Measurements from ENCODE around the gene PSIP1.
"Not testable (repeated sequence)": the region's sequence is repeated elsewhere in the genome, so short reads cannot be mapped to it uniquely, and the experiment has no call there.

Gene PSIP1

DNA sequence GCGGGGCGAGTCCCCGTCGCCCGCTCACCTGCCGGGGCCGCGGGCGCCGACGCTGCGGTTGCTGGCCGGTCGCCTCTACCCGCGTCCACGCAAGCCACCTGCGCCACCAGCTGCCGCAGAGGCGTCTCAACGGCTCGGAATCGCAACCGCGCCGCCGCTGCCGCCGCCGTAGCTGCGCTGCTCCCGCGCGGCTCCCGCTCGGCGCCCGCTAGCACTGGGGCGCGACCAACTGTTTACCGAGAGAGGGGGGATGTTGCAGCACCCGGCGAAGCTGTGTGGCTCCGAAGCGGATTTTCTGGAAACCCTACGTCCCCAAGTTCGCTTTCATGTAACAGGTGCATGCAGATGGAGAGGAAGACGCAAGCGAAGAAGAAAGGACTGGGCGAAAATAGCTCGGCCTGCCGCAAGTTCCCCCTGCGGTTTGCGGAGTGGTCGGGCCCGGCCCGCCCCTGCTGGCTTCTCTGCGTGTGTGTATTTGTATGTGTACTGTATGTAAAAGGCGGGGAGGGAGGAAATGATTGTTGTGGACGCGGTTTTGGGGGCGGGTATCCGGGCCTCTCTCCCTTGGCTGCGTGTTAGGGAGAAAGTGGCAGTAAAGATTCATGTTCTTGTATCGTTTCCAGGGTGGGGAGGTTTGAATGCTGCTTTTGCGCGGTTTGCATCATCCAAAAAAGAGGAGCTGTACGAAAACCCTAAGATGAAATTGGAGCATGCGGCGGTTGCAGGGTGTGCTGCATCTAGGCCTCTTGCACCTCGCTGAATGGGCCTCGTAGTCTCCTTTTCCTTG is at the start of gene PSIP1:
Gene PSIP1, minus strand, starts transcription at position 182 of the 787 bp plus-strand sequence. CDS start 782 bp downstream, outside the sequence.
- DNase-seq = peak; percentile 85 to 86

DNA sequence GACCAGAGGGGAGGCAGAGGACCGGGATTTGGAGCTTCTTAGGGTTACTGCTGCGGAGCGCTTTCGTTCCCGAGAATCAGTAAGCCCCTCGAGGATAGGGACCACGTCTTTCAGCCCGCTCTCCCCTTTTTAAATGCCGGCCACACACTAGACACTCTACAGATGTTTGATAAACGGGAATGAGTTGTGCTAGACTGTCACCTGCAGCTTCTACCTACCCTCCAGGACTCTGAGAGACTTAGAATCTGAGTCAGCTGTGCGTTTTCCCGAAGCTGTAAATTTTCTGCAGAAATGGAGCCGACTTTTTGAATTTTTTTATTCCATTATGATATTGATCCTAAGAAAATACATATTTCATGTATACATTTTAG is 42.7 kb upstream of the PSIP1 start:
- DNase-seq = no peak

DNA sequence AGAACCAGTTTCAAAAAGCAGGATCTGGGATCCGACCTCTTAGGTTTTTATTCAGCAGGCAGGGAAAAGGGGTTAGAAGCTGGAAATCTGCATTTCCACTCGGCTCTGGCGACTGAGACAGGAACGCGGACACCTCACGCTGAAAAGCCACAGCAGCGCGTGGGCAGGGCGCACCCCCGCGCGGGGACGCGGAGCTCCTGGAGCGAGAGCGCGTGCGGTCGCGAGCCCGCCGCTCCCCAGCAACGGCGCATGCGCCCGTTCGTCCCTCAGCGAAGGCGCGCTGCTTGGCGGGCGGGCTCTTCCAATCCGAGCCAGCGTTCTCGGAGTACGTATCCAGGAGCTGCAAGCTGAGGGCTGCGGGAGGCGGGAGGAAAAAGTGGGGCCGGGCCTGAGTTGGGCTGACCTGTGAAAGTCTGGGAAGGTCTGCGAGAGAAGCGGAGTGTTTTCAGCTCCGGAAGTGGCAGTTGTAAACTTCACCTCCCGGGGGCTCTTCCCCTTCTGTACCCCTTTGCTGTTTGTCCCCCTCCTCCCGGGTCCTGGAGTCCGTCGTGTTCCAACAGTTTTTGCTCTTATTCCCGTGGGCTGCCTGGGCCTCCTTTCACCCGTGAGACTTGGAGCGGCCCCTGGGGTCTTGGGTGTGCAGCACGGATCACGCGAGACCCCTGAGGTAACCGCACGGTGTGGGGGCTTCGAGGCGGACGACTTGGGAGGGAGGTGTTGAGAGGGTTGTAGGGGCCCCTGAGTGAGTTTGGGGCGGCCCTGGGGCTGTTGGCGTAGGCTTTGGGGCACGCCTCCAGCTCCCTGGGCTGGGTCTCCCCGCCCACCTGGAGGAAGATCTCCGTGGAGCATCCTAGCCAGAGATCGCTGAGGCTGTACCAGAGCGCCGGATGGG is 42.1 kb upstream of the PSIP1 start, which contains the start of gene CCDC171:
Gene CCDC171, plus strand, starts transcription at position 408 of the 892 bp plus-strand sequence. CDS start 11,046 bp downstream, outside the sequence.
- DNase-seq = peak; percentile 83 to 89

DNA sequence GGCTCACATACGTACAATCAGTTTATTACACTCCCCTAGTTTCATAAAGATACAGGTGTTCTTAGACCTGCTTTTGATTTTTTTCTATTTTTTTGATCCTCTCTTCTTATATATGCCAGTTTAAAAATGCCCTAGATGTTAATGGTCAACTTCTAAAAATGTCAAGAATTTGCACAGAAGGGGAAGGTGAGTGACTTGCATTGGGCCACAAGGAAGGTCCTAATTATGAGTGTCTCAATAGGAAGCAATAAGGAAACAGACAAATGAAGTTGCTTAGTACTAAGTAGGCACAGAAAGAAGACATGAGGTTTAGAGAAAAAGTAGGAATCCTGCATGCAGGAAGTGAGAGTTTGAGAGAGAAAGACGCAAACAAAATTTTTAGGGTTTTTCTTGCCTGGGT is 38.8 kb upstream of the PSIP1 start:
- DNase-seq = no peak

DNA sequence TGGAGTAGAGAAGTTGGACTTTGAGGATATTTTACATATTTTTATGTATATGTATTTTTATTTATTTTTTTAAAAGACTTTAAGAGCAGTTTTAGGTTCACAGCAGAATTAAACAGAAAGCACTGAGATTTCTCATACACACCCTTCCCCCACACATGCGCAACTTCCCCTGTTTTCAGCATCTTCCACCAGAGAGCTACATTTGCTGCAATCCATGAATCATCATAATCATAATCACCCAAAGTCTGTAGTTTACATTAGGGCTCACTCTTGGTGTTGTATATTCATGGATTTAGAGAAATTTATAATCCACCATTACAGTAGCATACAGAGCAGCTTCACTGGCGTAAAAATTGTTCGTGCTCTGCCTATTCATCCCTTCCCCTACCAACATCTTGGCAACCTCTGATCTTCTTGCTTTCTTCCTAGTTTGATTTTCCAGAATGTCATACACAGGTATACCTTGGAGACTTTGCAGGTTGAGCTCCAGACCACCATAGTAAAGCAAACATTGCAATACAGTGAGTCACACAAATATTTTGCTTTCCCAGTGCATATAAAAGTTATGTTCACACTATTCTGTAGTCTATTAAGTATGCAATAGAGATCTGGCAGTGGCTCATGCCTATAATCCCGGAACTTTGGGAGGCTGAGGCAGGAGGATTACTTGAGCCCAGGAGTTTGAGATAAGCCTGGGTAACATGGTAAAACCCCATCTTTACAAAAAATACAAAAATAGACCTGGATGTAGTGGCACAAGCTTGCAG is 32.5 kb upstream of the PSIP1 start:
- DNase-seq = no peak

DNA sequence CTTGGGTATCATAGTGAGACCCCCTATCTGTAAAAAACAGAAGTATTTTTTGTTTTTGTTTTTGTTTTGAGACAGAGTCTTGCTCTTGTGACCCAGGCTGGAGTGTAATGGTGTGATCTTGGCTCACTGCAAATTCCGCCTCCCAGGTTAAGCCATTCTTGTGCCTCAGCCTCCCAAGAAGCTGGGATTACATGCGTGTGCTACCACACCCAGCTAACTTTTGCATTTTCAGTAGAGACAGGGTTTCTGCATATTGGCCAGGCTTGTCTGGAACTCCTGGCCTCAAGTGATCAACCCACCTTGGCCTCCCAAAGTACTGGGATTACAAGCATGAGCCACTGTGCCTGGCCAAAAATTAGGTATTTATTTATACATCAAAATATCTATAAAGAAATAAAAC is 31.9 kb upstream of the PSIP1 start:
- no peak for DNase-seq

DNA sequence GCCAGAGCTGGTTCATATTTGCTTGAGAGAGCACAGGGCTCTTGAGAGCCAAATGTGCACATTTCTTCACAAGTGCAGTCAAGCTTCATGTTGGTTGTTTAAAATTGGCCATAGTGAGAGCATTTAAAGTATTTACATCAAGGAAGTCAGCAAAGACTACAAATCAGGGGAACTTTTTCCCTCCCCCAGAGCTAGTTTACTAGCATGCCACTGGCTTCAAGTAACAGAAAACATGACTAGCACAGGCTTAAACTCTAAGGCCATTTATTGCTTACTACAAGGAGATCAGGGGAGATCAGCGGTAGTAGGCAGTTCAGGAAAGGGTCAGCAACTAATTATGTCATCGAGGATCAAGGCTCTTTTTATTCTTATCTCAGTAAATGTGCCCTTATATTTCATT is 31.1 kb upstream of the PSIP1 start:
- DNase-seq = no peak

DNA sequence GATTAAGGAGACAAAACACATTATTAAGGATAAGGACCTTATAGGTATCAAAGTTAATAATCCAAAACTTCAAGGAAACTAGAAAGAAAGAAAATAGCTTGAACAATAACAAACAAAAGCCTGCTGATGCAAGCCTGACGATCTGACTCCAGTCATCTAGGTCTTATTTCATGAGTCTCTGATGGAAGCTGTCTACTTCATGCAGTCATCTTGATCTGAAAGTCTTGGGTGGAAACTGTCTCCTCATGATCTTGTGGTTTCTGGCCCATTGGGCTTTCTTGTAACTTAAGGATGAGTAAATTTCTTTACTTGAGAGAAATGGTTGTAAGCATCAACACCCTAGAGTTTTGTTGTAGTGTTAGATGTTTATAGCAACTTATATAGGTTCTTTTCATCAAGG is 20.6 kb upstream of the PSIP1 start:
- DNase-seq = no peak

DNA sequence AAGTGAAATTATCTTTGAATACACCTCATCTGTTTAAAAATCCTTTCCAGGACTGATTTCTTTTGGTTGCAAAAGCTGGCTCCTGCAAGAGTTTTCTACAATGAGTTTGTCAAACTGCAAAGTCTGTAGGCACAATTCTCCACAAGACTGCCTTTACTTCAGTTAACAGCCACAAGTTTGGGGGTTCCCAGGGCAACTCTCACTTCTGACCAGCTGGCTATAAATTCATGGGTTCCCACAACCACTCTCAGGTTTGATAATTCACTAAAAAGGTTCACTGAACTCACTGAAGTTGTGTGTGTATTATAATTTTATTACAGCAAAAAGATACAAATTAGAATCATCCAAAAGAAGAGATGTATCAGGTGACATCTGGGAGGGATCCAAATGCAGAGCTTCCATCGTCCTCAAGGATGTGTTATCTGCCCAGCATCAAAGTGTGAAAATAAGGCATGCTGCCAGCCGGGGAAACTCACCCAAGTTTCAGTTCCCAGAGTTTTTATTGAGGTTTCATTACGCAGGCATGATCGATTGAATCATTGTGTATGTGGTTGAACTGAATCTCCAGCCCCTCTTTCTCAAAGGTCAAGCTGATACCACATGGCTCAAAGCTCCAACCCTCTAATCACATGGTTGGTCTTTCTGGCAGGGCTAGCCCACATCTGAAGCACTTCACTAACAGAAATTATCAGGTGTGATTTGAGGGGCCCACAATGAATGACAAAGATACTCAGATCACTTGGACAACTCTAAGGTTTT is 19.0 kb upstream of the PSIP1 start:
- DNase-seq = no peak

DNA sequence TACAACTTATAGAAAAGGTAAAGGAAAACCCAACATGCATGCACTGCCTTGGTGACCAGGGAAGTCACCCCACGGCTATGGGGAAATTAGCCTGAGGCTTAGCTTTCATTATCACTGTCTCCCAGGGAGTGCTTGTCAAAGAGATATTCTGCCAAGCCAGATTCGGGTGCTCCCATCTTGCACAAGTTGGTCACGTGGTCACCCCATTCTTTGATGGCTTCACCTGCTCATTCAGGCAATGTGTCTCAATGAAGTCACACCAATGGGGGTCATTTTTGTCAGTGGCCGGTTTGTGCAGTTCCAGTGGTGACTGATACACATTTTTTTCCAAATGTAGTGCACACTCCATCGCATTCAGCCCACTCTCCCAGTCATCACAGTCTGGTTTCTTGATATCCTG is 16.3 kb upstream of the PSIP1 start:
- DNase-seq = not testable (repeated sequence)

DNA sequence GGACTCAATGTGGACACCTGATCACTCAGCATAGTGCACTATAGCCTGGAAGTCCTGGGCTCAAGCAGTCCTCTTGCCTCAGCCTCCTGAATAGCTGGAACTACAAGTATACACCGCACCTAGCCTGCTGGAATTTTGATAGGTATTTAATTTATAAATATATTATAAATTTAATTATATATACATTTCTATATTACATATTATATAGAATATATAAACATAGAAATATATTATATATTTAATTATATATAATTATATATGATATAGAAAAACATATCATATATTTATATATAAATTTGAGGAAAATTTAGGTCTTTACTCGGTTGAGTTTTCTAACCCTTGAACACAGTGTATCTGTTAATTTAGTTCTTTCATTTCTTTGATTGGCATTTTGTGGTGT is 15.2 kb upstream of the PSIP1 start:
- no peak for DNase-seq

DNA sequence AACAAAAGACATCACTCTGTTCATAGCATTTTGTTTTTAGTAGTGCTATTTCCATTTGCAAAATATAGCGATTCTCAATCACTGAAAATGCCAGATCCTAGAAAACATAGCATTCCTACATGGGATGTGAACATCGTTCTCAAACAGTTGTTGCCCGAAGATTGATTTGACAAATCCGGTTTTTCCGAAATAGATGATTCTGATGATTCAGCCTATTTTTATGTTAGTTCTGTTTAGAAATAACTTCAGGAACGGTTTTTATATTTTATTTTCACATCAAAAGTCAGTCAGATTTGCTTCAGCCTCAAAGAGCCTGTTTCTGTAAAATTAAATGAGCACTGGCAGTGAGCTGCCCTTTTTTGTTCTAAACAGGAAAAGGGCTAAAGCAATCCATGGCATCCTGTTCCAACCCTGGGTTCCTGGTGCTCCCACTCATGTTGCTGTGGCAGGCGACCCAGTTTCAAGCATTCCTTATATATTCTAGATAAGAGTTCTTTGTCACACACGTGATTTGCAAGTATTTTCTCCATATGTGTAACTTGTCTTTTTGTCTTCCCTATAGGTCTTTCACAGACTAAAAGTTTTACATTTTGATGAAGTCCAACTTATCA is 14.2 kb upstream of the PSIP1 start:
- no peak for DNase-seq

DNA sequence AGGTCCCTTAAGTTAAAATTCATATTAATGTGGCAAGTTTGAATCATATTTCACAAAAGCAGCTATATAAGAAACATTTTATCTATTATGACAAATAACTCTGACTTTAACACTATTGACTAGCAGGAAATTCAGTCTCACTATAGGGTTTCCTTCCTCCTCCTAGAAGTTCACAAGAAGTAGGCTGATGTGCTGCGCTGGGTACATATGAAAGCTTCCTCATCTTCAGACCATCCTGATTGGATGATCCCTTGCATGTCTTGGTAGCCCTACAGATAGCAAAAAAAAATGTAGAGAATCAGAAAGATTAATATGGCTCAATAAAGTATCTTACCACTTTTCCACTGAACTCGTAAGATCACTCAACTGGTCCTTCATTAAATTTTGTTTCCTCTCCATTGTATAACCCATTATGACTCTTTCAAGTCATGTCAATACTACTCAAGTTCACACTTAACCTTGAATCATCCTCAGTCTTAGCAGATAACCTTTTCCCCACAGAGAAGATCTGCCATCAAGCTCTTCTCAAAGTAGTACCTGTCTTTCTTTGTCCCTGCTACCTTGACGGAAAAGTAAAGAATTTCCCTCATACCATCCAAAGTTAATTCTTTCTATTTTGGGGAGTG is 11.5 kb upstream of the PSIP1 start:
- DNase-seq = no peak

DNA sequence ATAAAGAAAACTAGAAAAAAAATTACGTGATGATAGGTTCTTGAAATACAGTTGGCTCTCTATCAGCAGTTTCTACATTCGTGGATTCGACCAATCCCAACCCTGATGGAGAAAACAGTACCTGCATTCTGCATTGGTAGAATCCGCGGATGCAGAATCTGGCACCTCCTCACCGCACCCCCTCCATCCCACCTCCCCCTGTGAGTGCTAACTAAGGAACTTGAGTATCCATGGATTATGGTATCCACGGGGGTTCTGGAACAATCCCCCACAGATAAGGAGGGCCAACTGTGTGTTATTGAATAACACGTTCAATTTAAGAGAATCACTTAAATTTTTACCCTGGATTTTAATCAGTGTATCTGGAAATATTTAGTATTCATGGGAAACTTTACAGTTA is 10.5 kb upstream of the PSIP1 start:
- DNase-seq = no peak

DNA sequence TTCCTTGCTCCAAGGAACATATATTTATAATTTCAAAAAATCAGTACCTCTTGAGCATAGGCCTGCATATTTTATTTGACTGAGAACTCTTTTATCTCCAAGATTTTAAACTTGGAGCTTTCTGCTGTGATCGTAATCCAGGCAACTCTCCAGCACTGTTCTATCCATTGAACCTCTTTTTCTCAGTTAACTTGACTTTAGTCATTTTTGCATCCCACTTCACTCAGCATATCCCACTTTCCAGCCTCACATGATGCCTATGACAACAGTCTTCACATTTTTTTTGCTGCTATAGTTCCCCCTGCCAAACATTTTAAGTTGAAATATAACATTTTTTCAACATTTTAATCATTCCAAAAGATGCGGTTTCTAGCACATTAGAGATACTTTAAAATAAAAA is 9.1 kb upstream of the PSIP1 start:
- DNase-seq = no peak

DNA sequence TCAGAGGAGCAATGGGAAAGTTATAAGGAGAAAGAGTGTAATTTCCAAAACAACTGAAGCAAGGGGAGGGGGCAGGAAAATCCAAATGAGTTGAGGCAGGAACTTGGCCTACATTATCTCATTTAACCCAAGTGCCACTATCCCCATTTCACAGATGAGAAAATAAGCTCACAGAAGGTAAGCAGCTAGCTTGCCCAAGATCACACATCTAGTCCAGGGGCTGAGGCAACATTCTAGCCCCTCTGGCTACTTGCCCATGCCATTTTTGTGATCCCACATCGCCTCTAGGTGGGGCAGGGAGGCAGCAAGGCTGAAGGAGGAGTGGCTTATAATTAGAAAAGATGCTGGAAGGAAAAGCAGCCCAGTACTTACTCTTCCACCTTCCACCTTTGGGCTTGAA is 2.6 kb upstream of the PSIP1 start:
- DNase-seq = peak in 1 of 2 donors; percentile 12

DNA sequence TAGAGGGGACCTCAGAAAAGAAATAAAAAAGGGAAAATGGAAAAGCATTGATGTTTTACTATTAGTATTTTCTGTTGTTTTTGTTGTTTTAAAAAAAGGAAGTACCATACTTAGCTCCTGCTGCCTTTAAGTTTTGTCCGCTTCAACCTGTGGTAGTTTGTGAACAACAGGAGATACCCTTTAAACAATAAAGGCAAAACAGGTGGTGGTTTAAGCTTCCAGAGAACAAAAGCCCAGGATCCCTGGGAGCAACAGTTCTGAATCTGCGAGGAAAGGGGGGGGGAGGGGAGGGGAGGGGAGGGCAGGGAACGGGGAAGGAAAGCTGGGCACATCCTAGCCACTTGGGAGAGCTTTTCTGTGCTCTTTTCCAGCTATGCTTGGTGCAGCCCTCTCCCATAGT is 2.1 kb upstream of the PSIP1 start:
- no peak for DNase-seq

DNA sequence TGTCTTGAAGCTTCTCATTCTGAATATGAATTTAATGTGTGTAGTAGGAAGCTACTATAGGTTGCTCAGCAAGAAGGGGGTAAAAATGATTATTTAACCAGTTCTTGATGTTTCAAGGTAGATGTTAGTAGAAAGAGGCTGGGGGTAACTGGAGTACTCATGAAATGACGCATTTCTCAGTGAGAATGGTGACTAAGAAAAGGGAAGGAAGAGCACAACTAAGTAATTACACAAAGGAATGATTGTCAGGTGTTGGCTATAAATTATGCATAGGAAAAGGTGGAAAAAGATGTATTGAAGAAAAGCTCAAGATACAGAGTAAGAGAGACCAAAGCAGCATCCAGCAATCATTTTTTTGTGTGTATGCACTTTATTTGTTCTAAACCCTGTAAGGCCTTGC is 1.4 kb upstream of the PSIP1 start:
- no peak for DNase-seq

DNA sequence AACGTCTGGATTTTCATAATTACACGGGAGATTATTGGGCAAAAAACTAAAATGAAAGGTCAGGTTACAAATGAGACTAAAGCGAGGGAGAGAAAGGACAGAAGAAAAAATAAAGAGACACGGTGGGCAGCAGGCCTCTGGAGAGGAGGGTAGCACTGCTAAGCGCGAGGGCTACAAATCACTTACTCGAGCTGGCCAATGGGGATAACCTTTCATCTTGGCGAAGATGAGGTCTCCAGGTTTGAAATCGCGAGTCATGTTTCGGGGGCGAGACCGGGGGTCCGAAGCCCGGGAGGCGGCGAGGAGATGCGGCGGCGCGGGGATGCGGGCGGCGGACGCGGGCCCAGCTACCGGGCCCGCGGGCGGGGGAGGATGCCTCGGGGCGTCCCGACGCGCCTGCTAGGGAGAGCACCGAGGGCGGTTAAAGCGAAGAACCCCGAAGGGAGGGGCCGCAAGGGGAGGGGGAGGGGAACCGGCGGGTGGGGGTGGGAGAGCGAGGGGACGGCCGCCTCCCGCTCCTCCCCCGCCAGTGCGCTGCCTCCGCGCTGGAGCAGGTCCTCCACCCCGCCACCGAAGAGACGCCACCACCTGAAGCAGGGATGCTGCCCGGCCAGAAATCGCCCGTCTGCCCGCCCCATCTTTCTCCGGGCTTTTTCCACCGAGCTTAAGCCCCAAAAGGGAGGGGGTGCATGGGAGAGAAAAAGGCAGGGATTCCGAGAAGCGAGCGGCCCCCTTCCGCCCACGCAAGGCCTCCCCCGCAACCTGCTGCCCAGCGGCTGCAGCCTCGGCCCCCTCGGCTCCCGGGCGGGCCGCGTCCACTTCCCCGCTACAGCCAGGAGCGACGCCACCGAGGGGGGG is 610 bp downstream of the PSIP1 start:
- DNase-seq = peak; percentile 67 to 68

DNA sequence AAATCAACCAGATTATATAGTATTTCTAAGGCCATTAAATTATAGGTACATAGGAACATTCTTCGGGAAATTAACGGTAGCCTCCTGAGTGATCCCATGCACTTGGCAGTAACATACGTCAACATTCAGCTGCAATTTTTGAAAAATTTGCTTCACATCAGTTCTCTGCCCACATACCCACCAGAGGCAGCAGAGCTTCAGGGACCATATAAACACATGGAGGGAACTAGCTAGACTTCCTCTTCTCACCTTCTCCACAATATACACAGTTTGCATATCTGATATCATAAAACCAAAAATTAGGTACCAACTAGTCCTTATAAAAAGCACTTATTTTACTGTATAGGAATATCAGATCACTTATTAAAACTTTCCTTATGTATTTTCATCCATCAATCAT is 4.8 kb downstream of the PSIP1 start:
- no peak for DNase-seq

DNA sequence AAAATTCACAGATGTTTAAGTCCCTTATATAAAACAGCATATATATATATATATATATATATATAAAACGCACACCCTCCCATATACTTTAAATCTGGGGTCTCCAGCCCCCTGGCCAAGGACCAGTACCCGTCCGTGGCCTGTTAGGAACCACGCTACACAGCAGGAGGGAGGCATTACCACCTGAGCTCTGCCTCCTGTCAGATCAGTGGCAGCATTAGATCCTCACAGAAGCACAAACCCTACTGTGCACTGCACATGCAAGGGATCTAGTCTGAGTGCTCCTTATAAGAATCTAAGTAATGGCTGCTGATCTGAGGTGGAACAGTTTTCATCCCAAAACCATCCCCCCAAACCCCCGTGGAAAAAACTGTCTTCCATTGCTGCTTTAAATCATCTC is 9.0 kb downstream of the PSIP1 start:
- DNase-seq = no peak

All from stimulated activated CD4-positive, alpha-beta T cell treated with anti-CD3 and anti-CD28 coated beads, Interleukin-2, amount 100 ng/mL, for 24 hours (primary cell).